GM23338 (cell line): ENCODE results near the gene CXCL10. TPM values are rescaled to one million over a fixed set of nuclear protein-coding genes. Genes with fewer than 3 reads are reported as not detected.
A peak's percentile ranks its signal among the peaks of the same experiment; 100 is the strongest.

Source experiments
- ATAC-seq: fragments of 200-7000 bp; cut with Tn5 transposase; 3 replicates; pipeline ENCODE4 v1.9.1; 2020
- DNase-seq: peaks from one replicate; pipeline ENCODE4 v3.0.0-alpha.2; 2015; ENCODE audit warnings: low spot score
- H2AFZ ChIP-seq: fragments of 200-600 bp; sonication (generic); 2 replicates; pipeline ENCODE4 v1.8.0; 2016; ENCODE audit warnings: antibody characterized with exemption, mild to moderate bottlenecking, moderate library complexity
- H3F3A ChIP-seq: fragments of 200-600 bp; sonication (generic); replicated peaks from 2 replicates; pipeline ENCODE4 v1.8.0; 2017; ENCODE audit warnings: antibody characterized with exemption, mixed run types, low read depth
- H3K27ac ChIP-seq: fragments of 200-600 bp; sonication (generic); 2 replicates; pipeline ENCODE4 v1.6.1; 2016; ENCODE audit warnings: low read depth
- H3K27me3 ChIP-seq: fragments of 200-600 bp; sonication (generic); 2 replicates; pipeline ENCODE4 v1.8.0; 2016; ENCODE audit warnings: mild to moderate bottlenecking, mixed run types, moderate library complexity; ENCODE audit not compliant: insufficient read depth
- H3K36me3 ChIP-seq: fragments of 200-600 bp; sonication (generic); 2 replicates; pipeline ENCODE4 v1.8.0; 2016; ENCODE audit warnings: mild to moderate bottlenecking; ENCODE audit not compliant: insufficient read depth
- H3K4me1 ChIP-seq: fragments of 200-600 bp; sonication (generic); 2 replicates; pipeline ENCODE4 v1.8.0; 2016; ENCODE audit warnings: mild to moderate bottlenecking, moderate library complexity; ENCODE audit not compliant: insufficient read depth
- H3K4me2 ChIP-seq: fragments of 200-600 bp; sonication (generic); 2 replicates; pipeline ENCODE4 v1.7.1; 2017; ENCODE audit warnings: mixed run types
- H3K4me3 ChIP-seq: fragments of 200-600 bp; sonication (generic); 2 replicates; pipeline ENCODE4 v1.6.1; 2016; ENCODE audit warnings: mixed run types
- H3K79me2 ChIP-seq: fragments of 200-600 bp; sonication (generic); replicated peaks from 2 replicates; pipeline ENCODE4 v1.8.0; 2017; ENCODE audit warnings: mild to moderate bottlenecking; ENCODE audit not compliant: insufficient read depth
- H3K9me2 ChIP-seq: fragments of 200-600 bp; sonication (generic); 2 replicates; pipeline ENCODE4 v1.8.0; 2017; ENCODE audit not compliant: insufficient read depth
- H4K20me1 ChIP-seq: fragments of 200-600 bp; sonication (generic); replicated peaks from 2 replicates; pipeline ENCODE4 v1.8.0; 2017; ENCODE audit warnings: mild to moderate bottlenecking; ENCODE audit not compliant: insufficient read depth
- H3K27ac Mint-ChIP-seq: 2 replicates; pipeline ENCODE4 v1.8.0; 2020; ENCODE audit warnings: inconsistent platforms, mild to moderate bottlenecking, moderate library complexity, mixed read lengths
- H3K27me3 Mint-ChIP-seq: 3 replicates; pipeline ENCODE4 v1.8.0; 2022; ENCODE audit warnings: low read depth, mild to moderate bottlenecking, moderate library complexity, mixed read lengths, inconsistent platforms; ENCODE audit not compliant: insufficient read depth, poor library complexity
- H3K36me3 Mint-ChIP-seq: 3 replicates; pipeline ENCODE4 v1.8.0; 2021; ENCODE audit warnings: low read depth, mild to moderate bottlenecking, inconsistent platforms, moderate library complexity, mixed read lengths
- H3K4me1 Mint-ChIP-seq: 3 replicates; pipeline ENCODE4 v1.8.0; 2020; ENCODE audit warnings: mild to moderate bottlenecking, inconsistent platforms, mixed read lengths
- H3K4me3 Mint-ChIP-seq: 3 replicates; pipeline ENCODE4 v1.8.0; 2021; ENCODE audit warnings: moderate library complexity, mild to moderate bottlenecking, inconsistent platforms, mixed read lengths
- H3K9me3 Mint-ChIP-seq: 3 replicates; pipeline ENCODE4 v1.8.0; 2020; ENCODE audit warnings: moderate library complexity, mild to moderate bottlenecking, inconsistent platforms, mixed read lengths
- ETS1 ChIP-seq: IDR thresholded peaks from 2 replicates; pipeline ENCODE4 v1.6.1; 2016; ENCODE audit warnings: antibody characterized with exemption
- EZH2phosphoT487 ChIP-seq: fragments of 200-600 bp; sonication (generic); IDR thresholded peaks from one replicate; pipeline ENCODE4 v1.8.1; 2018; ENCODE audit warnings: antibody characterized with exemption; ENCODE audit not compliant: unreplicated experiment
- NANOG ChIP-seq: IDR thresholded peaks from 2 replicates; pipeline ENCODE4 v1.6.1; 2016; ENCODE audit warnings: antibody characterized with exemption, borderline replicate concordance
- POLR2AphosphoS5 ChIP-seq: IDR thresholded peaks from 2 replicates; pipeline ENCODE4 v1.6.1; 2016; ENCODE audit warnings: antibody characterized with exemption, low read depth
- REST ChIP-seq: IDR thresholded peaks from one replicate; pipeline ENCODE4 v1.6.1; 2018; ENCODE audit warnings: antibody characterized with exemption; ENCODE audit not compliant: unreplicated experiment
- STAT1 ChIP-seq: IDR thresholded peaks from one replicate; pipeline ENCODE4 v1.6.1; 2016; ENCODE audit warnings: antibody characterized with exemption; ENCODE audit not compliant: unreplicated experiment
- ZNF331 ChIP-seq: fragments of 250-450 bp; sonication (Bioruptor Pico); IDR thresholded peaks from 2 replicates; pipeline ENCODE4 v1.5.0; 2020; ENCODE audit warnings: low read depth, mild to moderate bottlenecking, moderate library complexity
- polyA plus RNA-seq: library from polyadenylated mRNA; unstranded; fragments of >200 nt; fragmentation: Nextera tagmentation; extraction: Ambion mirVana; gene quantifications from 2 replicates; pipeline ENCODE4 v1.2.1, GENCODE V29; 2016
- total RNA-seq: library from RNA; depleted of rRNA; stranded (reverse); fragments of >200 nt; shearing (Covaris generic); gene quantifications from 2 replicates; pipeline ENCODE4 v1.2.3, GENCODE V29; 2014

The CXCL10 gene
- total and polyA plus RNA-seq, 2 experiments from 2014 or later, result not detected

- no peaks in the 10 kb centered on the region for H3K27me3 Mint-ChIP-seq
- H3K36me3 ChIP-seq, result no peaks in the 10 kb centered on the region
- H3K4me3 Mint-ChIP-seq, result no peak overlapping the region
- H3K36me3 Mint-ChIP-seq, result no peaks in the 10 kb centered on the region; the same call in 1 of the 3 replicates
- H3K4me3 ChIP-seq, result no peak overlapping the region
- H3K9me2 ChIP-seq, result no peaks in the 10 kb centered on the region
- H3K9me3 Mint-ChIP-seq, result no peaks in the 10 kb centered on the region
- H3F3A ChIP-seq, result no peaks in the 10 kb centered on the region
- DNase-seq (no peak), ATAC-seq (no peak)
- peaks cover 33% of the 10 kb centered on the region for H3K79me2 ChIP-seq
- H3K4me1 Mint-ChIP-seq, result peaks cover 11% of the 10 kb centered on the region
- H3K27ac ChIP-seq, result no peak overlapping the region
- no peaks in the 10 kb centered on the region; the same call in 1 of the 2 replicates for H3K27me3 ChIP-seq
- peaks cover 24% of the 10 kb centered on the region; the same call in 1 of the 2 replicates for H4K20me1 ChIP-seq
- no peak overlapping the region for H3K4me2 ChIP-seq
- no peak overlapping the region for H3K27ac Mint-ChIP-seq
- TF ChIP-seq ETS1 (no peak), POLR2AphosphoS5 (no peak), REST (no peak), STAT1 (no peak)
- no peak overlapping the region for H2AFZ ChIP-seq
- H3K4me1 ChIP-seq, result peaks cover 7% of the 10 kb centered on the region
These were observed 30.8 kb downstream of the CXCL10 start for GRCh38 chr4:75992462-75992861.

- peaks cover 7% of the 10 kb centered on the region for H3K4me1 ChIP-seq
- H3K9me3 Mint-ChIP-seq, result no peaks in the 10 kb centered on the region
- peak overlapping the region; percentile 89 for H3K4me3 Mint-ChIP-seq
- H3K27me3 Mint-ChIP-seq, result no peaks in the 10 kb centered on the region
- no peak overlapping the region for H3K27ac ChIP-seq
- ATAC-seq (no peak), DNase-seq (no peak)
- no peak for TF ChIP-seq REST
- TF ChIP-seq EZH2phosphoT487, result no peak
- no peak for TF ChIP-seq POLR2AphosphoS5
- no peak for TF ChIP-seq ZNF331 (CRISPR knock-in tag)
- no peak for TF ChIP-seq NANOG
- H3K4me1 Mint-ChIP-seq, result peaks cover 11% of the 10 kb centered on the region
- peak overlapping the region; percentile 81 for H3K27ac Mint-ChIP-seq
- H3K27me3 ChIP-seq, result no peaks in the 10 kb centered on the region; the same call in 1 of the 2 replicates
- H4K20me1 ChIP-seq, result peaks cover 47% of the 10 kb centered on the region
- no peaks in the 10 kb centered on the region; the same call in 1 of the 3 replicates for H3K36me3 Mint-ChIP-seq
- H3K4me2 ChIP-seq, result peak overlapping the region; percentile 88
- no peaks in the 10 kb centered on the region for H3K36me3 ChIP-seq
- H3K9me2 ChIP-seq, result no peaks in the 10 kb centered on the region
- 0 out of 2 replicates have a peak overlapping the region, but pooled peaks have one; percentile 40 for H2AFZ ChIP-seq
- H3K79me2 ChIP-seq, result peaks cover 57% of the 10 kb centered on the region
- no peaks in the 10 kb centered on the region for H3F3A ChIP-seq
- peak overlapping the region; percentile 93 for H3K4me3 ChIP-seq
These were observed 33.3 kb downstream of the CXCL10 start for GRCh38 chr4:75989846-75990528.
